Astrocyte (in vitro differentiated cells and primary cell): ENCODE data around the gene TBC1D16. TPM values are rescaled to one million over a fixed set of nuclear protein-coding genes. Genes with fewer than 3 reads are reported as not detected.

Source experiments
- DNase-seq: peaks from one replicate; pipeline ENCODE4 v3.0.0-alpha.2; 2010; ENCODE audit warnings: low read depth
- FAIRE-seq: peaks from 2 replicates; lab custom pipeline; 2011; peaks lifted over from hg19 to GRCh38; lab: Jason Lieb, UNC
- H2AFZ ChIP-seq: 2 replicates; pipeline ENCODE4 v1.6.0; 2012; ENCODE audit warnings: low read depth, low read length, inconsistent platforms
- H3K27ac ChIP-seq: 2 replicates; pipeline ENCODE4 v1.5.1; 2011; ENCODE audit warnings: low read depth, low read length, inconsistent platforms
- H3K27me3 ChIP-seq: 2 replicates; pipeline ENCODE4 v1.6.0; 2011; ENCODE audit warnings: low read length, inconsistent platforms; ENCODE audit not compliant: insufficient read depth
- H3K36me3 ChIP-seq: 2 replicates; pipeline ENCODE4 v1.5.1; 2011; ENCODE audit warnings: low read length, inconsistent platforms; ENCODE audit not compliant: insufficient read depth
- H3K4me1 ChIP-seq: 2 replicates; pipeline ENCODE4 v1.5.1; 2011; ENCODE audit warnings: low read length, inconsistent platforms; ENCODE audit not compliant: insufficient read depth
- H3K4me2 ChIP-seq: 2 replicates; pipeline ENCODE4 v1.6.0; 2012; ENCODE audit warnings: low read length, inconsistent platforms
- H3K4me3 ChIP-seq: 2 replicates; pipeline ENCODE4 v1.5.1; 2011; ENCODE audit warnings: low read depth, mild to moderate bottlenecking, low read length, inconsistent platforms; ENCODE audit not compliant: insufficient read depth
- H3K79me2 ChIP-seq: 2 replicates; pipeline ENCODE4 v1.6.0; 2012; ENCODE audit warnings: mild to moderate bottlenecking, low read length, inconsistent platforms; ENCODE audit not compliant: insufficient read depth
- H3K9ac ChIP-seq: 2 replicates; pipeline ENCODE4 v1.6.0; 2012; ENCODE audit warnings: mild to moderate bottlenecking, low read length, inconsistent platforms
- H3K9me3 ChIP-seq: 2 replicates; pipeline ENCODE4 v1.5.1; 2012; ENCODE audit warnings: low read depth, mild to moderate bottlenecking, low read length, inconsistent platforms; ENCODE audit not compliant: insufficient read depth
- H4K20me1 ChIP-seq: 2 replicates; pipeline ENCODE4 v1.6.0; 2012; ENCODE audit warnings: low read length, inconsistent platforms; ENCODE audit not compliant: insufficient read depth
- H3K27ac Mint-ChIP-seq: one replicate; pipeline ENCODE4 v1.8.0; 2021; ENCODE audit warnings: mild to moderate bottlenecking, mixed read lengths; ENCODE audit not compliant: unreplicated experiment
- H3K27me3 Mint-ChIP-seq: one replicate; pipeline ENCODE4 v1.8.0; 2021; ENCODE audit warnings: low read depth, mixed read lengths; ENCODE audit not compliant: unreplicated experiment
- H3K36me3 Mint-ChIP-seq: one replicate; pipeline ENCODE4 v1.8.0; 2021; ENCODE audit warnings: low read depth, mixed read lengths; ENCODE audit not compliant: unreplicated experiment
- H3K4me1 Mint-ChIP-seq: one replicate; pipeline ENCODE4 v1.8.0; 2021; ENCODE audit warnings: low read depth, mixed read lengths; ENCODE audit not compliant: unreplicated experiment
- H3K4me3 Mint-ChIP-seq: one replicate; pipeline ENCODE4 v1.8.0; 2021; ENCODE audit warnings: mild to moderate bottlenecking, moderate library complexity, mixed read lengths; ENCODE audit not compliant: unreplicated experiment
- H3K9me3 Mint-ChIP-seq: one replicate; pipeline ENCODE4 v1.8.0; 2021; ENCODE audit warnings: mild to moderate bottlenecking, mixed read lengths; ENCODE audit not compliant: unreplicated experiment
- EZH2 ChIP-seq: IDR thresholded peaks from 2 replicates; pipeline ENCODE4 v1.6.1; 2012; ENCODE audit warnings: mild to moderate bottlenecking, low read length, inconsistent platforms; ENCODE audit not compliant: insufficient read depth
- total RNA-seq: library from RNA; stranded (reverse); gene quantifications from 2 replicates; pipeline ENCODE4 v1.2.1, GENCODE V29; 2021
- TF ChIP-seq, protein P1 (sequence below): IDR thresholded peaks from 2 replicates; pipeline ENCODE4 v1.5.1; 2011; ENCODE audit warnings: low read depth, mild to moderate bottlenecking, inconsistent platforms, low read length, moderate library complexity; ENCODE audit not compliant: insufficient read depth

Gene TBC1D16
- total RNA-seq, 1 donor from 2014 or later = 37.6 TPM

GRCh38 chr17:79913451-79913850 is 122.2 kb downstream of the TBC1D16 start:
- H3K4me3 Mint-ChIP-seq = no peak overlapping the region
- no peak for TF ChIP-seq EZH2
- TF ChIP-seq, protein P1, sequence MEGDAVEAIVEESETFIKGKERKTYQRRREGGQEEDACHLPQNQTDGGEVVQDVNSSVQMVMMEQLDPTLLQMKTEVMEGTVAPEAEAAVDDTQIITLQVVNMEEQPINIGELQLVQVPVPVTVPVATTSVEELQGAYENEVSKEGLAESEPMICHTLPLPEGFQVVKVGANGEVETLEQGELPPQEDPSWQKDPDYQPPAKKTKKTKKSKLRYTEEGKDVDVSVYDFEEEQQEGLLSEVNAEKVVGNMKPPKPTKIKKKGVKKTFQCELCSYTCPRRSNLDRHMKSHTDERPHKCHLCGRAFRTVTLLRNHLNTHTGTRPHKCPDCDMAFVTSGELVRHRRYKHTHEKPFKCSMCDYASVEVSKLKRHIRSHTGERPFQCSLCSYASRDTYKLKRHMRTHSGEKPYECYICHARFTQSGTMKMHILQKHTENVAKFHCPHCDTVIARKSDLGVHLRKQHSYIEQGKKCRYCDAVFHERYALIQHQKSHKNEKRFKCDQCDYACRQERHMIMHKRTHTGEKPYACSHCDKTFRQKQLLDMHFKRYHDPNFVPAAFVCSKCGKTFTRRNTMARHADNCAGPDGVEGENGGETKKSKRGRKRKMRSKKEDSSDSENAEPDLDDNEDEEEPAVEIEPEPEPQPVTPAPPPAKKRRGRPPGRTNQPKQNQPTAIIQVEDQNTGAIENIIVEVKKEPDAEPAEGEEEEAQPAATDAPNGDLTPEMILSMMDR = no peak
- no peaks in the 10 kb centered on the region for H3K9me3 ChIP-seq
- no peaks in the 10 kb centered on the region for H3K4me1 ChIP-seq
- H3K36me3 ChIP-seq = no peaks in the 10 kb centered on the region
- FAIRE-seq (no peak), DNase-seq (no peak)
- peaks cover 50% of the 10 kb centered on the region for H3K27me3 Mint-ChIP-seq
- no peak overlapping the region for H3K9ac ChIP-seq
- H3K9me3 Mint-ChIP-seq = no peaks in the 10 kb centered on the region
- peaks cover 7% of the 10 kb centered on the region for H3K4me1 Mint-ChIP-seq
- H3K4me3 ChIP-seq = no peak overlapping the region
- peaks cover 5% of the 10 kb centered on the region for H3K27me3 ChIP-seq
- no peaks in the 10 kb centered on the region for H3K79me2 ChIP-seq
- H3K4me2 ChIP-seq = no peak overlapping the region
- H3K36me3 Mint-ChIP-seq = no peaks in the 10 kb centered on the region
- peaks cover 2% of the 10 kb centered on the region for H4K20me1 ChIP-seq
- no peak overlapping the region for H3K27ac ChIP-seq
- H3K27ac Mint-ChIP-seq = no peak overlapping the region
- no peak overlapping the region for H2AFZ ChIP-seq

DNA sequence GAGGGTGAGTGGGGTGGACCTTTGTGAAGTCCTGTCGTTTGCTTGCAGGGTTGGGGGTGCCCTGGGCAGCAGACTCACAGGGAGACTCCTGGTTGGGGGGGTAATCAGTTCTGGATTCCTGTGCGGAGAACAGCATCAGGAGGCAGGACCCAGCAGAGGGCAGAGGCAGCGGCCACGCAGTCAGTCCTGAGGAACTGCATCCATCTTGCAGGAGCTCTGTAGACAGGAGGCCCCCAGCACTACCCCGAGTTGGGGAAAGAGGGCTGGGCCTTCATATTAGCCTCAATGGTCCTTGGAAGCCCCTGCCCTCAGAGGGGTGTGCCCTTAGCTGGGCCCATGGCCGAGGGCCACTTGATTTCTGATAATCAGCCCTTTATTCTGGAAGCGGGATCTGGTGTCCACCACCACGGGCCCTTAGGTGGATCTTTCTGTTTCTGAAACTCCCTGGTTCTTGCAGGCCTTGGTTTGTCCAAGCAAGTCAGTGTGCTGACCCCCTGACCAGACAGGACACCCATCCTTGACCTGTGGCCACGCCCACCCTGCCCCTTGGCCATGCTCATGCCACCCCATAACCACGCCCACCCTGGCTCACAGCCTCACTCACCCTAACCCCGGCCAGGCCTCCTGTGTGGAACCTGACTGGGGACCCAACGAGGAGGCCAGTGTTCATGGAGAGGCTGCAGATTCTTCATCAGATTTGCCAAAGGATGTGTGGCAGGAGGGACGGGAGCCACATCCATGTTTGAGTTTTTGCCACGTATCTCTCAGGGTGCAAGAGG is 122.9 kb downstream of the TBC1D16 start:
- Mint-ChIP-seq H3K36me3 (no peaks in the 10 kb centered on the region), H3K9me3 (no peaks in the 10 kb centered on the region), H3K4me1 (peaks cover 7% of the 10 kb centered on the region), H3K27me3 (peaks cover 47% of the 10 kb centered on the region), H3K4me3 (no peak overlapping the region), H3K27ac (no peak overlapping the region)
- Histone ChIP-seq H3K4me1 (no peaks in the 10 kb centered on the region), H3K27ac (no peak overlapping the region), H2AFZ (no peak overlapping the region), H3K36me3 (no peaks in the 10 kb centered on the region), H3K4me3 (no peak overlapping the region), H3K79me2 (no peaks in the 10 kb centered on the region), H4K20me1 (no peaks in the 10 kb centered on the region), H3K9me3 (no peaks in the 10 kb centered on the region), H3K9ac (no peak overlapping the region), H3K27me3 (peaks cover 3% of the 10 kb centered on the region), H3K4me2 (no peak overlapping the region)
- no peak for TF ChIP-seq EZH2
- TF ChIP-seq, protein P1 = no peak
- no peak for DNase-seq
- no peak for FAIRE-seq
